Measurements from ENCODE around the gene NOTO. TPM values are rescaled to one million over a fixed set of nuclear protein-coding genes. Genes with fewer than 3 reads are reported as not detected.

NOTO gene
- total and polyA plus RNA-seq, 10 of the 15 experiments (the other 5 are each of a cell fraction or from before 2014, with no cell fraction given): not detected

DNA sequence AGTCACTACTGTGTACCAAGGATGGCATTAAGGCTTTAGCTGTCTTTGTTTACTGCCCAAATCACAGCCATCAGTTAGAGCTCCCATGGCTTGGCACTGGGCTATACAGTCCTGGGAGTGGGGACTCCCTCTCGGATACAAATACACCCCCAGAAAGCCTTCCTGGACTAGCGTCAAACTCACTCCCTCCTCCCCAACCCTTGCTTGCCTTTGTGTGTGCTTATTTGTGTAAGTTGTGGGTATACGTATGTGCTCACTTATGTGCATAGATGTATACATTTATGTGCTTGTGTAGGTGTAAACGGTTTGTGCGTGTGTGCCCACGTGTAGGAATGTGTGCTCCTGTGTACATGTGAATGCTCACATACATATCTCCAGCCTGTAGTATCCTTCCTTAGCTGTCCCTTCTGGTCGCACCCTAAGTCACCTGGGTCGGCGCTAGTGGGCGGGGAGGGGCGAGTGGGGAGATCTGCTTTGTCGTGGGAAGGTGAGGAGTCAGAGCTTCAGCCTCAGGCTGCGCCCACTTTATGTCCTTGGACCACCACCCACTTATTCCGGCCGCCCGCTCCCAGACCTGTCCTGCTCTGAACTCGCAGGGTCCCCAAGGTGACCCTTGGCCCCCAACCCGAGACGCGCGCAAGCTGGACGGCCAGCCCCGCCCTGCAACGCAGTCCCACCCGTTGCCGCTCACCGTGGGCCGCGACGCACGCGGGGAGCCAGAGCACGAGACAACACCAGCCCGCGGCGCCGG is 30.2 kb downstream of the NOTO start (continued):
- peak in 1 of 2 experiments; percentile 58; a peak in 2 of 4 replicates for TF ChIP-seq BHLHE40 (IDR thresholded peaks at IDR 0.05; ENCODE audit: borderline replicate concordance in 1 of 2, low read depth in 2 of 2, low read length in 1 of 2)
- TF ChIP-seq RB1 (IDR thresholded peaks at IDR 0.05; ENCODE audit: borderline replicate concordance): 0 out of 2 replicates have a peak, but pooled peaks have one; percentile 60
- peak; percentile 53; the same call in 1 of the 2 replicates for TF ChIP-seq LARP7 (IDR thresholded peaks at IDR 0.05)
- TF ChIP-seq HDGF (IDR thresholded peaks at IDR 0.05): no peak
- no peak for TF ChIP-seq IRF3 (IDR thresholded peaks at IDR 0.05)
- no peak for TF ChIP-seq POLR2A (IDR thresholded peaks at IDR 0.05; ENCODE audit: low read depth, low read length)
- TF ChIP-seq NR2F1 (conservative IDR thresholded peaks at IDR 0.05): peak; percentile 89
- peak; percentile 23; the same call in 1 of the 2 replicates for TF ChIP-seq YY1 (IDR thresholded peaks at IDR 0.05; ENCODE audit: low read depth, low read length)
- TF ChIP-seq BACH1 (IDR thresholded peaks at IDR 0.05; ENCODE audit: borderline replicate concordance): peak; percentile 12; the same call in 1 of the 2 replicates
- no peak for TF ChIP-seq STAT3 (IDR thresholded peaks at IDR 0.05; ENCODE audit: low read depth, low read length)

Measured in GM12878 (cell line).